Activated naive CD4-positive, alpha-beta T cell treated with anti-CD3 and anti-CD28 coated beads, Interleukin-2, amount 10 ng/mL, durations not matched to agents 5 hours and 36 hours (primary cell): ENCODE measurements around the gene ITPK1. TPM values are rescaled to one million over a fixed set of nuclear protein-coding genes. Genes with fewer than 3 reads are reported as not detected.

Source experiments
- total RNA-seq, 2 experiments: library from RNA; stranded (reverse); gene quantifications; one replicate each; pipeline ENCODE4 v1.2.3, GENCODE V29; 2021

The ITPK1 gene
- 10 to 100 TPM; 53.9 to 57.9 TPM for total RNA-seq

GRCh38 chr14:93115821-93116675, at the start of gene ITPK1:
Gene ITPK1 (minus strand): TSS chr14:93115925. CDS start chr14:93115163, 762 bp downstream.

GRCh38 chr14:92922883-92923743, 192.6 kb downstream of the ITPK1 start, which contains the start of gene CHGA:
Gene CHGA (plus strand): TSS chr14:92923150. CDS start chr14:92923360, 210 bp downstream.

Other genes starting within 250 kb of the ITPK1 start
- not detected for gene CHGA, start 192.8 kb downstream of the ITPK1 start, total RNA-seq
- gene MOAP1, start 69.0 kb upstream of the ITPK1 start, total RNA-seq = 10 to 100 TPM; 28.7 to 29.5 TPM
- gene LYSET, start 69.4 kb upstream of the ITPK1 start, total RNA-seq = 10 to 100 TPM in 1 of 2 experiments, 1 to 10 TPM in 1; 9.6 to 10.7 TPM
- 10 to 100 TPM; 15.2 to 18.1 TPM for gene GON7, start 91.1 kb upstream of the ITPK1 start, total RNA-seq
- gene UBR7, start 91.3 kb upstream of the ITPK1 start, total RNA-seq = 10 to 100 TPM; 34.1 to 36.3 TPM
- 10 to 100 TPM; 18.0 to 22.5 TPM for gene BTBD7, start 217.1 kb upstream of the ITPK1 start, total RNA-seq
- gene COX8C, start 231.3 kb upstream of the ITPK1 start, total RNA-seq = not detected